IPS DF 6.9 (cell line): ENCODE measurements around the gene ARHGAP24.

ENCODE experiments used
- DNase-seq: peaks from one replicate; pipeline ENCODE4 v3.0.0-alpha.2; 2013; ENCODE audit warnings: low read depth, low spot score
- H3K27ac ChIP-seq: one replicate; pipeline ENCODE4 v1.5.1; 2013; ENCODE audit warnings: low read length, control low read depth
- H3K27me3 ChIP-seq: 2 replicates; pipeline ENCODE4 v1.6.1; 2013; ENCODE audit warnings: mild to moderate bottlenecking, low read length; ENCODE audit not compliant: control insufficient read depth, insufficient read depth
- H3K36me3 ChIP-seq: 2 replicates; pipeline ENCODE4 v1.6.1; 2013; ENCODE audit warnings: low read length; ENCODE audit not compliant: control insufficient read depth, insufficient read depth
- H3K4me1 ChIP-seq: 2 replicates; pipeline ENCODE4 v1.6.1; 2013; ENCODE audit warnings: low read length; ENCODE audit not compliant: control insufficient read depth, insufficient read depth
- H3K4me3 ChIP-seq: 2 replicates; pipeline ENCODE4 v1.5.1; 2013; ENCODE audit warnings: mild to moderate bottlenecking, low read length
- H3K9me3 ChIP-seq: 2 replicates; pipeline ENCODE4 v1.6.1; 2013; ENCODE audit warnings: low read length, inconsistent platforms; ENCODE audit not compliant: control insufficient read depth, insufficient read depth
- WGBS: extraction: QIAGEN DNeasy Blood & Tissue Kit; methylation state at CpG from one replicate; pipeline ENCODE4 v1.1.7; 2013; ENCODE audit warnings: mixed read lengths, missing lambda C conversion rate; ENCODE audit not compliant: insufficient read length, insufficient coverage; 5-methylcytosine and 5-hydroxymethylcytosine counted together

Gene ARHGAP24

DNA sequence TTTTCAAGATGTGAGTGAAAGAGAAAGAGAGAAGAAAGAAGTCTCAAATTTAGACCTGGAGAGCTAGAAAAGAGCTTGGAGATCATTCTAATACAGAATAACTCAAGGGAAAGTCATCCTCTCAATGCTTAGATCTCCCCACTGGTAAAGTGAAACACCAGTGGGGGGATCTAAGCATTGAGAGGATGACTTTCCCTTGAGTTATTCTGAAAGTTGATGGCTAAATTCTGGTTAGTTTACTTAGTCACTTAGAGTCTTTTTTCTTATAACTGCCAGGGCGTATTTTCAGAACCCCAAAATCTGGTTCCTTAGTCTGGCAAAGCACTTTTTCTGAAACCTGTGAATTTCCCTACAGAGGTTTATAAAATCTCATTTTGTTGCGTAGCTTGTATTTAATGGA is 198.6 kb downstream of the ARHGAP24 start:
- no CpG with 5 or more reads among the region's 2 CpGs for WGBS
- Histone ChIP-seq H3K4me3 (no peak overlapping the region), H3K27ac (no peak overlapping the region), H3K27me3 (no peaks in the 10 kb centered on the region), H3K36me3 (no peaks in the 10 kb centered on the region), H3K9me3 (no peaks in the 10 kb centered on the region), H3K4me1 (no peaks in the 10 kb centered on the region)
- DNase-seq, result no peak

DNA sequence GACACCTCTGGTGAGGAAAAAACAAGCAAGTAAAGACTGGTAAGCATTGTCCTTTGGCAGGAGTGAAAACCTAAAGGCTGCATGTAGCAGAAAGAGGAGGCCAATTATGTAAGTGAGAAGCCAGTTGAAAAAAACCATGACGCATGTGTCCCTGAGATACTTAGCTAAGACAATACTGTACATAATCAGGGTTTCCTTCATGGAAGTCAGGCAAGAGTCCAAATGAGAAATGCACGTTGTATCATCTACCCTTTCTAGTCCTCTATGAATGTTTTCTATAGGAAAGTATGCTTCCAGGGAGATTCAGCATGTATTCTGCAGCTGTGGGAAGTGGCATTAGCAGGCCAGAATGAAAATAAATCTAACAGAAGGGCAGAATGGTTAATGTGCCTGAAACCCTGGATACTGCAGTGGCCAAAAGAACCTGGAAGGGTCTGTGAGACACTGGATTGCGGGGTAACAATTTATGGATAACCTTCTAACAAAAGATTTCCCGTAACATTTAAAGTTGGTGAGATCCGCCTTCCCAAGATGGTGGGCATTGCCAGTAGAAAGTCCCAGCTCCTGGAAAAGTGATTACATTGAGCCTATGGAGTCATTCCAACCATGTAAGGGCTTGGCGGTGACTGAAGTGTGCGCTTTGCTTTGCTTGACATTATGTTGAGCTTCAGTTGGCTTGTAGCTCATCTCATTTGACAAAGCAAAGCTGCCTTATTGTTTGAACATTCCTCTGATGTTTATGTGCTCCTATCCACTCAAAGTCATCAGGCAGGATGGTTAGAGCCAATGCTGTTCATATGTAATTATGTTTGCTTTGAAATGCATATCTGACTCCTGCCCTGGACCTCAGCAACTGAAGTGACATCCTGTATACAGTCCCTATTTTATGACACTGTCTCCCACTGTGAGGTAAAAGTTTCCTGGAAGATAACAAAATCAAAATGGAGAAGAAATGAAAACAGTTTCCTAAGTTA is 200.4 kb downstream of the ARHGAP24 start:
- Histone ChIP-seq H3K27me3 (no peaks in the 10 kb centered on the region), H3K27ac (no peak overlapping the region), H3K36me3 (no peaks in the 10 kb centered on the region), H3K4me3 (no peak overlapping the region), H3K9me3 (no peaks in the 10 kb centered on the region), H3K4me1 (no peaks in the 10 kb centered on the region)
- WGBS, result no CpG with 5 or more reads among the region's 7 CpGs
- no peak for DNase-seq

DNA sequence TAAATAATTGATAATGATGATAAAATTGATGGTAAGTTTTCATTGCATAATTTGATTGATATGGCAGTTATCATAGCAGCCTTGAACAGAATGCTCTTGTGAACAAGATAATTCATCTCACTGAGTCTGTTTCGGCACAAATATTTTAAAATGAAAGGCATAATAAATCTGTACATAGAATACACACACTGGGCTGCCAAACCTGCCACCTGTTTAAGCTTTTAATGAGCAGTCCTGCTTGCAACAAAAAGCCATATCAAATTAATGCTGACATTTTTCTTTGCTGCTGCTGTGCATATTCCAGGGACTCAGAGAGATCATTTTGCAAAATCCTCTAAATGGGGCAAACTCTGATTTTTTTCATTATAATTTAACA is 201.1 kb downstream of the ARHGAP24 start:
- Histone ChIP-seq H3K36me3 (no peaks in the 10 kb centered on the region), H3K4me1 (no peaks in the 10 kb centered on the region), H3K4me3 (no peak overlapping the region), H3K27me3 (no peaks in the 10 kb centered on the region), H3K27ac (no peak overlapping the region), H3K9me3 (no peaks in the 10 kb centered on the region)
- no peak for DNase-seq
- WGBS, result no CpG with 5 or more reads among the region's 1 CpG

GRCh38 chr4:85676850-85677590 is 202.1 kb downstream of the ARHGAP24 start:
- H3K27me3 ChIP-seq, result no peaks in the 10 kb centered on the region
- H3K9me3 ChIP-seq, result no peaks in the 10 kb centered on the region
- H3K27ac ChIP-seq, result no peak overlapping the region
- H3K4me3 ChIP-seq, result no peak overlapping the region
- DNase-seq, result no peak
- no peaks in the 10 kb centered on the region for H3K4me1 ChIP-seq
- no CpG with 5 or more reads among the region's 5 CpGs for WGBS
- no peaks in the 10 kb centered on the region for H3K36me3 ChIP-seq

DNA sequence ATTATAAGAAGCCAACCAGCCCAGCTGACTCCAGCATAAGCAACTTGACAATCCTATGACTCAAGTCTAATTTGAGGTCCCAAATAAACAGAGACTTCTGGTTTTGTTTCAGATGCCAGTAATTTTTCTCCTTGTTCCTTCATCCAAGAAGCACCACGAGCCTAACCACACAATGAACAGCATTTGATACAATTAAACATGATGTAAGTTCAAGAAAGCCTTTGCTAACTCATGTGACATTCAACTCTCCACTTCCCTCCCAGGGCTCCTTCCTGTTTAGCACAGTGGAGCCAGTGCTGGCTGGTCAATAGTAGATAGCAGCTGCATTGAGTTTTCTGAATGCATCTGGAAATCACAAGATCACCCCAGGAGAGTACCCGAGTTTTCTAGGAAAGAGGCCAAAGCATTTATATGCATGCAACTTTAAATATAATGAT is 206.3 kb downstream of the ARHGAP24 start:
- H3K9me3 ChIP-seq, result no peaks in the 10 kb centered on the region
- H3K27me3 ChIP-seq, result no peaks in the 10 kb centered on the region
- no peak for DNase-seq
- whole genome bisulfite sequencing, result no CpG with 5 or more reads among the region's 2 CpGs
- H3K4me3 ChIP-seq, result no peak overlapping the region
- no peaks in the 10 kb centered on the region for H3K4me1 ChIP-seq
- no peak overlapping the region for H3K27ac ChIP-seq
- no peaks in the 10 kb centered on the region for H3K36me3 ChIP-seq

GRCh38 chr4:85681921-85682320 is 207.0 kb downstream of the ARHGAP24 start:
- no peaks in the 10 kb centered on the region for H3K4me1 ChIP-seq
- H3K36me3 ChIP-seq, result no peaks in the 10 kb centered on the region
- H3K27ac ChIP-seq, result no peak overlapping the region
- H3K27me3 ChIP-seq, result no peaks in the 10 kb centered on the region
- WGBS, result no CpG with 5 or more reads among the region's 3 CpGs
- H3K4me3 ChIP-seq, result no peak overlapping the region
- DNase-seq, result no peak
- H3K9me3 ChIP-seq, result no peaks in the 10 kb centered on the region

GRCh38 chr4:85682391-85682790 is 207.4 kb downstream of the ARHGAP24 start:
- no peak for DNase-seq
- WGBS, result no CpG with 5 or more reads among the region's 1 CpG
- Histone ChIP-seq H3K27ac (no peak overlapping the region), H3K9me3 (no peaks in the 10 kb centered on the region), H3K4me1 (no peaks in the 10 kb centered on the region), H3K36me3 (no peaks in the 10 kb centered on the region), H3K4me3 (no peak overlapping the region), H3K27me3 (no peaks in the 10 kb centered on the region)

DNA sequence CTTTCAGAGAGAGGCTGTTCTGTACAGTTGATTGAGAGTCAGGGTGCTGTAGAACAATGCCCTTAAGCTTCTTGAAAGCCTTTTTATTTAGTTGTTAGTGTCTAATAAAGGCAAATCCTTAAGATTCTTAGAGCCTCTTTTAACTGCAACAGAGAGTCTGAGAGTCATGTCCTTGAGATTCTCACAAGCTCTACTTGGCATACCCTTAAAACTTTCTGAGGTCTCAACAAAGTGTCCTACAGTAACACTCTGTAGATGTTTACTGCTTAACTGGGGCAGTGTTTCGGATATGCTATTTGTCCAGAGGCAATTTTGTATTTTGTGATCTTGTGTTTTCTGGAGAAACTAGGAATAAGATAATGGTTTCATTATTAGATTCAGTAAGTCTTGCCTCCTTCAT is 209.7 kb downstream of the ARHGAP24 start:
- no peak overlapping the region for H3K4me3 ChIP-seq
- no peak for DNase-seq
- WGBS, result no CpG with 5 or more reads among the region's 1 CpG
- no peaks in the 10 kb centered on the region for H3K4me1 ChIP-seq
- H3K27me3 ChIP-seq, result no peaks in the 10 kb centered on the region
- H3K27ac ChIP-seq, result no peak overlapping the region
- H3K9me3 ChIP-seq, result no peaks in the 10 kb centered on the region
- no peaks in the 10 kb centered on the region for H3K36me3 ChIP-seq

GRCh38 chr4:85686398-85686797 is 211.4 kb downstream of the ARHGAP24 start:
- Histone ChIP-seq H3K36me3 (no peaks in the 10 kb centered on the region), H3K9me3 (no peaks in the 10 kb centered on the region), H3K4me1 (no peaks in the 10 kb centered on the region), H3K27me3 (no peaks in the 10 kb centered on the region), H3K27ac (no peak overlapping the region), H3K4me3 (no peak overlapping the region)
- no peak for DNase-seq
- no CpG with 5 or more reads among the region's 4 CpGs for WGBS

- Histone ChIP-seq H3K4me3 (no peak overlapping the region), H3K36me3 (no peaks in the 10 kb centered on the region), H3K4me1 (no peaks in the 10 kb centered on the region; the same call in 1 of the 2 replicates), H3K9me3 (no peaks in the 10 kb centered on the region), H3K27me3 (no peaks in the 10 kb centered on the region), H3K27ac (no peak overlapping the region)
- no peak for DNase-seq
- WGBS, result no CpG with 5 or more reads among the region's 6 CpGs
These were observed 213.2 kb downstream of the ARHGAP24 start for GRCh38 chr4:85688055-85688740.
